HepG2 (cell line): ENCODE results near the gene TMEM79. TPM values are rescaled to one million over a fixed set of nuclear protein-coding genes. Genes with fewer than 3 reads are reported as not detected.

ENCODE experiments used
- ATAC-seq: fragments of 200-7000 bp; cut with Tn5 transposase; 3 replicates; pipeline ENCODE4 v1.9.1; 2020; ENCODE audit warnings: mild to moderate bottlenecking, moderate library complexity
- BruUV-seq: library from RNA; stranded (reverse); fragments of 400-500 nt; replicated peaks from 2 replicates; lab custom pipeline; 2021; lab: Mats Ljungman, UMichigan
- CTCF ChIA-PET: fragments of 300-600 bp; formaldehyde crosslinking; extraction: SDS; loops from one replicate; lab custom pipeline; 2021; ENCODE audit warnings: low total read pairs, inconsistent platforms, low intra/inter-chr PET ratio; lab: Yijun Ruan, JAX
- POLR2A ChIA-PET: fragments of 350-600 bp; sonication (Branson Sonifier 250); formaldehyde crosslinking; loops from one replicate; lab custom pipeline; 2020; ENCODE audit warnings: antibody characterized with exemption, inconsistent platforms; lab: Yijun Ruan, JAX
- DNase-seq: peaks from one replicate; pipeline ENCODE4 v3.0.0-alpha.2; 2015; ENCODE audit warnings: low spot score
- FAIRE-seq: peaks from 3 replicates; lab custom pipeline; 2011; peaks lifted over from hg19 to GRCh38; lab: Jason Lieb, UNC
- H2AFZ ChIP-seq: one replicate; pipeline ENCODE4 v1.6.1; 2011; ENCODE audit warnings: low read length, inconsistent platforms
- H3K27ac ChIP-seq: fragments of 300-600 bp; 3 replicates; pipeline ENCODE4 v1.8.0; 2011; ENCODE audit warnings: mixed run types, mild to moderate bottlenecking, mixed read lengths, low read length, inconsistent platforms; ENCODE audit not compliant: insufficient read depth; ENCODE audit errors: extremely low read length
- H3K27me3 ChIP-seq, 2 experiments: fragments of 200-600 bp in 1 of 2; 2 replicates in 1 of 2; 3 replicates in 1 of 2; pipeline versions ENCODE4 v1.6.0 to v1.8.0; 2011; ENCODE audit warnings: low read length in 2 of 2, mild to moderate bottlenecking in 2 of 2, moderate library complexity in 2 of 2, inconsistent platforms in 1 of 2; ENCODE audit not compliant: insufficient read depth in 2 of 2, control insufficient read depth in 1 of 2
- H3K36me3 ChIP-seq, 2 experiments: fragments of 200-600 bp in 1 of 2; replicated peaks in 1 of 2; 2 replicates in 1 of 2; 3 replicates in 1 of 2; pipeline versions ENCODE4 v1.5.1 to v1.8.0; 2011; ENCODE audit warnings: low read length in 2 of 2, inconsistent platforms in 1 of 2; ENCODE audit not compliant: insufficient read depth in 2 of 2, control insufficient read depth in 1 of 2
- H3K4me1 ChIP-seq: 2 replicates; pipeline ENCODE4 v1.5.1; 2012; ENCODE audit warnings: low read length, inconsistent platforms; ENCODE audit not compliant: insufficient read depth
- H3K4me2 ChIP-seq: 2 replicates; pipeline ENCODE4 v1.6.0; 2011; ENCODE audit warnings: low read depth, low read length, inconsistent platforms
- H3K4me3 ChIP-seq, 3 experiments: fragments of 200-600 bp in 1 of 3; sonication (generic), shearing (Covaris generic) in 1 of 3; replicated peaks in 1 of 3; 2 replicates each; pipeline ENCODE4 v1.5.1; 2011 to 2016; ENCODE audit warnings: low read length in 3 of 3, inconsistent platforms in 2 of 3, low read depth in 2 of 3, mild to moderate bottlenecking in 2 of 3, control low read depth in 1 of 3, mixed read lengths in 1 of 3; ENCODE audit not compliant: insufficient read depth in 1 of 3
- H3K79me2 ChIP-seq: one replicate; pipeline ENCODE4 v1.6.1; 2011; ENCODE audit warnings: low read length, inconsistent platforms; ENCODE audit not compliant: insufficient read depth
- H3K9ac ChIP-seq: 2 replicates; pipeline ENCODE4 v1.6.0; 2011; ENCODE audit warnings: mild to moderate bottlenecking, low read depth, low read length, inconsistent platforms; ENCODE audit not compliant: insufficient read depth
- H3K9me3 ChIP-seq: 2 replicates; pipeline ENCODE4 v1.5.1; 2012; ENCODE audit warnings: mild to moderate bottlenecking, low read length
- H4K20me1 ChIP-seq: 2 replicates; pipeline ENCODE4 v1.6.0; 2011; ENCODE audit warnings: inconsistent platforms, mild to moderate bottlenecking, low read length, moderate library complexity; ENCODE audit not compliant: insufficient read depth
- RNF2 ChIP-seq: fragments of 450-650 bp; conservative IDR thresholded peaks from 2 replicates; pipeline ENCODE4 v1.6.1; 2016; ENCODE audit warnings: low read depth
- SMAD3 ChIP-seq: sonication (generic); formaldehyde crosslinking; IDR thresholded peaks from 2 replicates; pipeline ENCODE4 v1.4.0; 2020; ENCODE audit warnings: missing genetic modification reagents
- SMAD9 ChIP-seq: sonication (generic); formaldehyde crosslinking; IDR thresholded peaks from 2 replicates; pipeline ENCODE4 v1.5.1; 2020; ENCODE audit warnings: mild to moderate bottlenecking, missing genetic modification reagents
- SP2 ChIP-seq: sonication (generic); formaldehyde crosslinking; IDR thresholded peaks from 2 replicates; pipeline ENCODE4 v1.5.1; 2020; ENCODE audit warnings: mild to moderate bottlenecking, missing genetic modification reagents
- SUZ12 ChIP-seq: fragments of 150-350 bp; IDR thresholded peaks from 2 replicates; pipeline ENCODE4 v1.6.1; 2014; ENCODE audit warnings: low read depth, low read length
- ZNF260 ChIP-seq: sonication (generic); formaldehyde crosslinking; IDR thresholded peaks from 2 replicates; pipeline ENCODE4 v1.4.0; 2020; ENCODE audit warnings: missing genetic modification reagents, low read depth, mild to moderate bottlenecking, borderline replicate concordance
- ZNF562 ChIP-seq: sonication (generic); formaldehyde crosslinking; IDR thresholded peaks from 2 replicates; pipeline ENCODE4 v1.8.0; 2022; ENCODE audit warnings: missing genetic modification reagents, borderline replicate concordance
- ZNF564 ChIP-seq: sonication (generic); formaldehyde crosslinking; IDR thresholded peaks from 2 replicates; pipeline ENCODE4 v1.8.1; 2023; ENCODE audit warnings: mild to moderate bottlenecking, missing genetic modification reagents
- ZNF652 ChIP-seq: IDR thresholded peaks from 2 replicates; pipeline ENCODE4 v1.6.1; 2016; ENCODE audit warnings: low read depth, borderline replicate concordance
- in situ Hi-C: cut with HindIII; loops from 2 replicates; pipeline ENCODE4 v1.10.0; 2017; ENCODE audit warnings: low pct_unique_long_range_greater_than_20kb; ENCODE audit not compliant: extremely low pct_ligation_motif_present
- intact Hi-C: fragments of 100-400 bp; cut with micrococcal nuclease; formaldehyde crosslinking; loops from one replicate; pipeline ENCODE4 v1.10.0; 2022; ENCODE audit not compliant: unreplicated experiment
- polyA plus RNA-seq, 8 experiments: library from polyadenylated mRNA; depleted of rRNA in 3 of 8; stranded (reverse) in 7 of 8; unstranded in 1 of 8; fragments of >200 nt; fragmentation: Illumina TruSeq in 4 of 8; extraction: Trizol in 4 of 8; gene quantifications; 2 replicates each; pipeline versions ENCODE4 v1.2.1 to v1.2.3, GENCODE V29; 2011 to 2016; ENCODE audit warnings: low read depth in 4 of 8, missing spikeins in 1 of 8, mixed read lengths in 1 of 8; ENCODE audit not compliant: insufficient read depth in 1 of 8
- total RNA-seq, 5 experiments: library from RNA; depleted of rRNA; stranded (reverse); fragments of >200 nt; fragmentation: Illumina TruSeq; extraction: Trizol; gene quantifications; 2 replicates each; pipeline ENCODE4 v1.2.3, GENCODE V29; 2016; ENCODE audit warnings: low read depth in 1 of 5
- TF ChIP-seq, protein P1 (sequence below): sonication (generic); formaldehyde crosslinking; IDR thresholded peaks from 2 replicates; pipeline ENCODE4 v1.4.0; 2020; ENCODE audit warnings: missing genetic modification reagents
- TF ChIP-seq, protein P2 (sequence below): sonication (generic); formaldehyde crosslinking; IDR thresholded peaks from 2 replicates; pipeline ENCODE4 v1.4.0; 2020; ENCODE audit warnings: missing genetic modification reagents

The TMEM79 gene
- total and polyA plus RNA-seq, 2 of the 13 experiments (the other 11 are each of a cell fraction or from before 2014, with no cell fraction given), result 1.2 to 1.9 TPM

DNA sequence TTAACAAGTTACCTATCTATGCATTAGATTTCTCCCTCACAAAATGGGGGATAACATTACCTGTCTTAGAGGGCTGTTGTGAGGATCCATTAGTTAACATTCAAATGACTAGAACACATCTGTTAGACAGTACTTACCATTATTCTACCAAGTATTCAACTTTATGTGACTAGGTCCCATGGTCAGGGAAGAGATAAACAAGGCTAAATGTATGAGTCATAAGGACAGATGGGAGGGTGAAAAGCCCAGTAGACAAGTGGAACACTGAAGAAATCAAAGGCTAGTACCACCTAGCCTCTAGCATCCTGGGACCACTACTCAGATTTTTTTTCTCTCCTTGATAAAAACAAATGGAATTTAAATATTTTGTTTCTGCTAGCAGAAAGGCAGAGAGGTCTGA lies 24.0 kb downstream of the TMEM79 start:
- no TSS peak for BruUV-seq
- POLR2A ChIA-PET, result interaction anchor here (0.8 to 1.9 kb wide), 2 partner anchors 12 to 95 kb away, joined by 3 to 7 read pairs; partner anchors contain the start of genes GLMP and PMF1
- Histone ChIP-seq H3K4me3 (no peak overlapping the region), H3K9ac (no peak overlapping the region), H4K20me1 (no peaks in the 10 kb centered on the region), H3K36me3 (peaks cover 19 to 53% of the 10 kb centered on the region in 2 experiments), H3K9me3 (no peaks in the 10 kb centered on the region), H3K4me2 (no peak overlapping the region), H2AFZ (no peak overlapping the region), H3K4me1 (no peaks in the 10 kb centered on the region), H3K79me2 (no peaks in the 10 kb centered on the region), H3K27ac (no peak overlapping the region), H3K27me3 (no peaks in the 10 kb centered on the region)
- ATAC-seq (no peak), DNase-seq (no peak), FAIRE-seq (no peak)
- intact Hi-C loops (no loop called here), in situ Hi-C loops (no loop called here)
- CTCF ChIA-PET, result no interaction called here
- TF ChIP-seq, protein P1, sequence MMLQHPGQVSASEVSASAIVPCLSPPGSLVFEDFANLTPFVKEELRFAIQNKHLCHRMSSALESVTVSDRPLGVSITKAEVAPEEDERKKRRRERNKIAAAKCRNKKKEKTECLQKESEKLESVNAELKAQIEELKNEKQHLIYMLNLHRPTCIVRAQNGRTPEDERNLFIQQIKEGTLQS (CRISPR knock-in tag), result no peak
- TF ChIP-seq ZNF562 (CRISPR knock-in tag) (no peak), SMAD3 (CRISPR knock-in tag) (no peak), RNF2 (no peak), SP2 (CRISPR knock-in tag) (no peak), ZNF564 (CRISPR knock-in tag) (no peak), ZNF652 (no peak), SUZ12 (no peak), ZNF260 (CRISPR knock-in tag) (no peak), SMAD9 (CRISPR knock-in tag) (no peak)
- TF ChIP-seq, protein P2, sequence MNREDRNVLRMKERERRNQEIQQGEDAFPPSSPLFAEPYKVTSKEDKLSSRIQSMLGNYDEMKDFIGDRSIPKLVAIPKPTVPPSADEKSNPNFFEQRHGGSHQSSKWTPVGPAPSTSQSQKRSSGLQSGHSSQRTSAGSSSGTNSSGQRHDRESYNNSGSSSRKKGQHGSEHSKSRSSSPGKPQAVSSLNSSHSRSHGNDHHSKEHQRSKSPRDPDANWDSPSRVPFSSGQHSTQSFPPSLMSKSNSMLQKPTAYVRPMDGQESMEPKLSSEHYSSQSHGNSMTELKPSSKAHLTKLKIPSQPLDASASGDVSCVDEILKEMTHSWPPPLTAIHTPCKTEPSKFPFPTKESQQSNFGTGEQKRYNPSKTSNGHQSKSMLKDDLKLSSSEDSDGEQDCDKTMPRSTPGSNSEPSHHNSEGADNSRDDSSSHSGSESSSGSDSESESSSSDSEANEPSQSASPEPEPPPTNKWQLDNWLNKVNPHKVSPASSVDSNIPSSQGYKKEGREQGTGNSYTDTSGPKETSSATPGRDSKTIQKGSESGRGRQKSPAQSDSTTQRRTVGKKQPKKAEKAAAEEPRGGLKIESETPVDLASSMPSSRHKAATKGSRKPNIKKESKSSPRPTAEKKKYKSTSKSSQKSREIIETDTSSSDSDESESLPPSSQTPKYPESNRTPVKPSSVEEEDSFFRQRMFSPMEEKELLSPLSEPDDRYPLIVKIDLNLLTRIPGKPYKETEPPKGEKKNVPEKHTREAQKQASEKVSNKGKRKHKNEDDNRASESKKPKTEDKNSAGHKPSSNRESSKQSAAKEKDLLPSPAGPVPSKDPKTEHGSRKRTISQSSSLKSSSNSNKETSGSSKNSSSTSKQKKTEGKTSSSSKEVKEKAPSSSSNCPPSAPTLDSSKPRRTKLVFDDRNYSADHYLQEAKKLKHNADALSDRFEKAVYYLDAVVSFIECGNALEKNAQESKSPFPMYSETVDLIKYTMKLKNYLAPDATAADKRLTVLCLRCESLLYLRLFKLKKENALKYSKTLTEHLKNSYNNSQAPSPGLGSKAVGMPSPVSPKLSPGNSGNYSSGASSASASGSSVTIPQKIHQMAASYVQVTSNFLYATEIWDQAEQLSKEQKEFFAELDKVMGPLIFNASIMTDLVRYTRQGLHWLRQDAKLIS (CRISPR knock-in tag), result no peak
